ENCODE measurements around the gene MEAF6.
A peak's percentile ranks its signal among the peaks of the same experiment; 100 is the strongest.

Gene MEAF6

DNA sequence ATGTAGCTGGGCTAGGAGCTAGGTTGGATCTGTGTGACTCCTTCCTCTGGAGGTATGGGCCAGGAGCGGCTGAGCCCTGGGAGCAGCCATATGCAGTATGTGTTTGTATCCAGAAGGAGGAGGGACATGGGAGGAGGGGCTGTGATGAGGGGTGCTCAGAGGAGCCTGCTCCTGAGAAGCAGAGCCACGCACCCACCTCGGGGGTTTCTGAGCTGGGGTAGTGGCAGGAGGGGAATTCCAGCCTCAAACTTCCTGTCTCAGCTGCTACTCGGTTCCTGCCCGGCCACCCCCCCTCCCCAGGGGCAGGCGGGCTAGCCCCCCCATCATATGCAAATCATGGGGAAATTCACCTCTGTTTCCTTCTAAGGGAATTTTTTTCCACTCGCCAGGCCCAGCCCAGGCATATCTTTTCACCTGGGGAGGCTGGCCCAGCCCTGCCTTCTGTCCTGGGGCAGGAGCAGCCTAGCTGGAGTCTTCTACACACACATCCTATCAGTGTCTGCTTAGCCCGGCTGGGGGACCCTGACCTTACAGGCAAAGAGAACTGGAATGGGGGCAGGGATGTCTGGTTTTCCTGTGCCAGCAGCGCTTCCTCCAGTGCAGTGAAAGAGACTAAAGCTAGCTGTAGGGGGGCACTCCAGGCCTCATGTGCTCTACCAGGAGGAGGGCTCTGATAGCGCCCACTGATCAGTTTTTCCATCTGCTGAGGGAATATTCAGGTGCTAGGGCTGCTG, 37.2 kb downstream of the MEAF6 start:
- Histone ChIP-seq H3K9me3 (no peaks in the 10 kb centered on the region), H3K4me1 (peaks cover 19% of the 10 kb centered on the region), H3K36me3 (replicated peaks) (peaks cover 61% of the 10 kb centered on the region), H3K4me3 (no peak overlapping the region), H3K27me3 (ENCODE audit: low read depth) (no peaks in the 10 kb centered on the region)
- no peak for DNase-seq (ENCODE audit: low spot score in 2 of 2)
- in situ Hi-C loops (cut with MboI; ENCODE audit: low sequenced_read_pairs) = no loop called here

DNA sequence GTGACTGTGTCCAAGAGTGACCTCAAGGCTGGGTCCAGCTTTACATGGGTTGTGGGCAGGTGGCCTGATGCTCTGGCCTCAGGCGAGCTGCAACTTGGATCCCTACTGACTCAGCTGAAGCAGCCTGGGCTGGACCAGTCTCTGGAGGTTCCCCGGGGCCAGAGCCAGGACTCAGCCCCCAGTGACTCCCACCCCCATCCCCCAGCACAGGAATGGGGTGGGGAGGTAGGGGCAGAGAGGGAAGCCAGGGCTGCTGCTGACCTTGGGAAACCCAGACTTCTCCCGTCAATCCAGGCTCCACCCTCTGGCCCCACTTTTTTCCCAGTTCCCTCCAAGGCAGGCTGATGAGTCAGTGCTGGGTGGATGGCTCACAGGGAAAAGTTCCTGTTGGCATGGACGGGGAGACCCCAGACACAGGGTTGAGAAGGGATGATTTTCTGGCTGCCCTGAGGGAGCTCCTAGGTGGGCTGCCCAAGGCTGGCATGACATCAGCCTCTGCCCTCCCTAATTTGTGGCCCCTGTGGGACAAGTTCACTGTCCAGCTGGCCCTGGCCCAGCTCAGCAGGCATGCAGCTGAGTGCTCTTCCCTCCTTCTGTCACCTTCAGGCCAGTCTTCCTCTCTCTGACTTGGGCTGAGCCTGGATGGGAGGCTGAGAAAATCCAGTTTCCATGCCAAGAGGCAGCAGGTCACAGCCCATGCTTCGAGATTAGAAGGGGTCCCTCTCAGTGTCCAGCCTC, 37.9 kb downstream of the MEAF6 start:
- in situ Hi-C loops (cut with MboI; ENCODE audit: low sequenced_read_pairs) = no loop called here

GRCh38 chr1:37476087-37476452, 38.5 kb downstream of the MEAF6 start:
- no peaks in the 10 kb centered on the region for H3K9me3 ChIP-seq
- H3K4me1 ChIP-seq = peaks cover 19% of the 10 kb centered on the region
- no peak for DNase-seq (ENCODE audit: low spot score in 2 of 2)
- H3K4me3 ChIP-seq = peak overlapping the region; percentile 71
- in situ Hi-C loops (cut with MboI; ENCODE audit: low sequenced_read_pairs) = no loop called here
- peaks cover 48% of the 10 kb centered on the region for H3K36me3 ChIP-seq (replicated peaks)
- H3K27me3 ChIP-seq (ENCODE audit: low read depth) = no peaks in the 10 kb centered on the region

More for the DNA sequence above, 37.9 kb downstream of the MEAF6 start:
- H3K4me1 ChIP-seq = peaks cover 19% of the 10 kb centered on the region
- no peaks in the 10 kb centered on the region for H3K9me3 ChIP-seq
- H3K36me3 ChIP-seq (replicated peaks) = peaks cover 54% of the 10 kb centered on the region
- H3K27me3 ChIP-seq (ENCODE audit: low read depth) = no peaks in the 10 kb centered on the region
- DNase-seq (ENCODE audit: low spot score in 2 of 2) = no peak
- H3K4me3 ChIP-seq = peak overlapping the region; percentile 71; the same call in 1 of the 2 replicates

DNA sequence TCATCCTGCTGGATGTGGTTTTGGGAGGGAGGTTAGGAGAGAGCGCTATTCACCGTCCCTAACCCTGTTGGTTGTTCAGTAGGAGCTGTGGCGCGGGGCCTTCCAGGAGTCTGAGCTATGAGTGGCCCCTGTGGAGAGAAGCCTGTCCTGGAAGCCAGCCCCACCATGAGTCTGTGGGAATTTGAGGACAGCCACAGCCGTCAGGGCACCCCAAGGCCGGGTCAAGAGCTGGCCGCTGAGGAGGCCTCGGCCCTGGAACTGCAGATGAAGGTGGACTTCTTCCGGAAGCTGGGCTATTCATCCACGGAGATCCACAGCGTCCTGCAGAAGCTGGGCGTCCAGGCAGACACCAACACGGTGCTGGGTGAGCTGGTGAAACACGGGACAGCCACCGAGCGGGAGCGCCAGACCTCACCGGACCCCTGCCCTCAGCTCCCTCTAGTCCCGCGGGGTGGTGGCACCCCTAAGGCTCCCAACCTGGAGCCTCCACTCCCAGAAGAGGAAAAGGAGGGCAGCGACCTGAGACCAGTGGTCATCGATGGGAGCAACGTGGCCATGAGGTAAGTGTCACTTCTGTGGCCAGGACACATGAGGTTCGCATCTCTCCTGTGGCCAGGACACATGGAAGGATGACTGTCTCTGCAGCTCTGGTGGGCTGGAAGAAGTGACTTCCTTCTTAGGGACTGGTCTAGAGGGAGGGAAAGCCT, 39.0 kb downstream of the MEAF6 start:
- DNase-seq (ENCODE audit: low spot score in 2 of 2) = no peak
- in situ Hi-C loops (cut with MboI; ENCODE audit: low sequenced_read_pairs) = no loop called here
- H3K4me3 ChIP-seq = peak overlapping the region; percentile 71
- H3K4me1 ChIP-seq = peaks cover 19% of the 10 kb centered on the region
- peaks cover 43% of the 10 kb centered on the region for H3K36me3 ChIP-seq (replicated peaks)
- H3K9me3 ChIP-seq = no peaks in the 10 kb centered on the region
- no peaks in the 10 kb centered on the region for H3K27me3 ChIP-seq (ENCODE audit: low read depth)

GRCh38 chr1:37474697-37475379, 39.7 kb downstream of the MEAF6 start:
- Histone ChIP-seq H3K4me1 (peaks cover 19% of the 10 kb centered on the region), H3K4me3 (peak overlapping the region; percentile 71), H3K36me3 (replicated peaks) (peaks cover 36% of the 10 kb centered on the region), H3K9me3 (no peaks in the 10 kb centered on the region), H3K27me3 (ENCODE audit: low read depth) (no peaks in the 10 kb centered on the region)
- no peak for DNase-seq (ENCODE audit: low spot score in 2 of 2)
- in situ Hi-C loops (cut with MboI; ENCODE audit: low sequenced_read_pairs) = no loop called here

DNA sequence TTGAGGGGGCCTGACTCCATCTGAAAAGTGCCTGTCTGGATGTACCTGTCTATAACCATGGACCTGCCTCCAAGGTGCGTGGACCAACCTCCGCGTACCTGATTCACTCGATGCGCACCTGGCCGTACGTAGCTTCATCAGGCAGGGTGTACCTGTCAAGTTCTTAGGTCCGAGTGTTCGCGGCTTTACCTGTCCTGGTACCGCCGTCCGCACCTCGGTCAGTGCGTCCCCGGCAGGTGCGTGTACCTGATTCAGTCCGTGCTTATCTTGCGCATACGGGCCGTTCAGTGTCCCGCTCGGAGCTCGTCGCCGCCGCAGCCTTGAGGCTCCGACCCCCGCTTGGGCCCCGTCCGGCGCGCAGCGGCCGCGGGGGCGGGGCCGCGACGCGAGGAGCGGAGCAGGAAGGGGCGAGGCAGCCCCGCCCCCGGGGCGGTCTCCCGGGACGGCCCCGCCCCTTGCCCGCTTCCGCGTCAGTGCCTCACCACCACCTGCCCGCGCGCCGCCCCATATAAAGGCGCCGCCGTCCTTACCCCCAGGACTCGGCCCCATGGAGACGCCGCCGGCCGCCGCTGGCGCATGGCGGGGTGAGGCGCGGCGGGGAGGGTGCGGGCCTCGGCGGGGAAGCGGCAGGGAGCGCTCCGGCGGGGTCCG, 40.4 kb downstream of the MEAF6 start, which contains the start of gene ZC3H12A:
Gene ZC3H12A, plus strand, starts transcription at position 535 of the 651 bp plus-strand sequence. CDS start 917 bp downstream, outside the sequence.
- Histone ChIP-seq H3K9me3 (no peaks in the 10 kb centered on the region), H3K4me1 (peaks cover 19% of the 10 kb centered on the region), H3K4me3 (peak within 1 kb of the TSS; percentile 71), H3K27me3 (ENCODE audit: low read depth) (no peaks in the 10 kb centered on the region), H3K36me3 (replicated peaks) (peaks cover 29% of the 10 kb centered on the region)
- DNase-seq (ENCODE audit: low spot score in 2 of 2) = peak; percentile 74 to 91
- in situ Hi-C loops (cut with MboI; ENCODE audit: low sequenced_read_pairs) = no loop called here

DNA sequence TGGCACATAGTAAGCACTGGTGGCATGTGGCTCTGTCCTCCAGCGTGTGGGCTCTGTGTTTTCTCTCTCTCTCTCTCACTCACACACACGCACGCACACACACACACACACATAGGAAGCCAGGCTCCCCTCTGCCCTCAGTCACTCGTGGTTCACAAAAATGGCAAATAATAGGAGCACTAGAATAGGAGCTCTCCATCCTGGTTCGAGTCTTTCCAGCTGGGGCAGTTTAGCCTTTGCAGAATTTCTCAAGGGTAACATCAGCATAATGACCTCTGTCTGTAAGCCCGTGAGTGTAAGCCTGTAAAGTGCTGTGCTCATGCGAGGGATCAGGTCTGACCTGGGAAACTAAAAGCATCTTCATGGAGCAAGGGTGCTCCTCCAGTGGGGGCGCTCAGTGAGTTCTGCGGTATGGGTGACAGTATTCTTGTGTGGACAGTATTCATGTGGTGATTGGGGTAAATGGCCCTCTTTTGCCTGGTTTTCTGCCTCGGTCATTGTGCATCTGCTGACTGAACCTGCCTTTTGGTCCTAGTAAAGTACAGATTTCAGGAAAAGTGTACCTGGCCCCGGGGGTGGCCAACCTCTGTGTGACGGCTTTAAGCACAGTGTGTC, 41.0 kb downstream of the MEAF6 start:
- H3K4me1 ChIP-seq = peaks cover 19% of the 10 kb centered on the region

DNA sequence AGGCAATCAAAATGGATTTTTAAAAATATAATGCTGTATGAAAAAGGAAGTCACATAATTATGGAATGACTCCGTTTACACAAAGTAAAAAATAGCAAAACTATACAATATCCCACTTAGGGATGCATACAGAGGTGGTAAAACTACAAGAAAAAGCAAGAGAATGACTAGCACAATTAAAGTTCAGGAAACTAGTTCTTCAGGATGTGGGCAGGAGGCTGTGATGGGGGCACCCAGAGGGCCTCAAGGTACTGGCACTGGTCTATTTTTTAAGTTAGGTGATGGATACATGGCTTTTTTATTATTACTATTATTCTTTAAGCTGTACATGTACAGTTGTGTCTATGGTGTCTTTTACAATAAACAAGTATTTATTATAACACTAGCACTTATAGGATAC, 41.6 kb downstream of the MEAF6 start:
- Histone ChIP-seq H3K9me3 (no peaks in the 10 kb centered on the region), H3K4me1 (peaks cover 19% of the 10 kb centered on the region)

More for the DNA sequence above, 41.0 kb downstream of the MEAF6 start:
- in situ Hi-C loops (cut with MboI; ENCODE audit: low sequenced_read_pairs) = no loop called here
- peak overlapping the region; percentile 71 for H3K4me3 ChIP-seq
- peaks cover 28% of the 10 kb centered on the region for H3K36me3 ChIP-seq (replicated peaks)
- no peaks in the 10 kb centered on the region for H3K27me3 ChIP-seq (ENCODE audit: low read depth)
- DNase-seq (ENCODE audit: low spot score in 2 of 2) = no peak
- H3K9me3 ChIP-seq = no peaks in the 10 kb centered on the region

GRCh38 chr1:37472281-37472680, 42.3 kb downstream of the MEAF6 start:
- Histone ChIP-seq H3K36me3 (replicated peaks) (peaks cover 16% of the 10 kb centered on the region), H3K9me3 (no peaks in the 10 kb centered on the region), H3K27me3 (ENCODE audit: low read depth) (no peaks in the 10 kb centered on the region), H3K4me3 (no peak overlapping the region), H3K4me1 (peaks cover 19% of the 10 kb centered on the region)
- in situ Hi-C loops (cut with MboI; ENCODE audit: low sequenced_read_pairs) = no loop called here
- no peak for DNase-seq (ENCODE audit: low spot score in 2 of 2)

More for the DNA sequence above, 41.6 kb downstream of the MEAF6 start:
- in situ Hi-C loops (cut with MboI; ENCODE audit: low sequenced_read_pairs) = no loop called here
- no peak overlapping the region for H3K4me3 ChIP-seq
- no peak for DNase-seq (ENCODE audit: low spot score in 2 of 2)
- peaks cover 23% of the 10 kb centered on the region for H3K36me3 ChIP-seq (replicated peaks)
- no peaks in the 10 kb centered on the region for H3K27me3 ChIP-seq (ENCODE audit: low read depth)

DNA sequence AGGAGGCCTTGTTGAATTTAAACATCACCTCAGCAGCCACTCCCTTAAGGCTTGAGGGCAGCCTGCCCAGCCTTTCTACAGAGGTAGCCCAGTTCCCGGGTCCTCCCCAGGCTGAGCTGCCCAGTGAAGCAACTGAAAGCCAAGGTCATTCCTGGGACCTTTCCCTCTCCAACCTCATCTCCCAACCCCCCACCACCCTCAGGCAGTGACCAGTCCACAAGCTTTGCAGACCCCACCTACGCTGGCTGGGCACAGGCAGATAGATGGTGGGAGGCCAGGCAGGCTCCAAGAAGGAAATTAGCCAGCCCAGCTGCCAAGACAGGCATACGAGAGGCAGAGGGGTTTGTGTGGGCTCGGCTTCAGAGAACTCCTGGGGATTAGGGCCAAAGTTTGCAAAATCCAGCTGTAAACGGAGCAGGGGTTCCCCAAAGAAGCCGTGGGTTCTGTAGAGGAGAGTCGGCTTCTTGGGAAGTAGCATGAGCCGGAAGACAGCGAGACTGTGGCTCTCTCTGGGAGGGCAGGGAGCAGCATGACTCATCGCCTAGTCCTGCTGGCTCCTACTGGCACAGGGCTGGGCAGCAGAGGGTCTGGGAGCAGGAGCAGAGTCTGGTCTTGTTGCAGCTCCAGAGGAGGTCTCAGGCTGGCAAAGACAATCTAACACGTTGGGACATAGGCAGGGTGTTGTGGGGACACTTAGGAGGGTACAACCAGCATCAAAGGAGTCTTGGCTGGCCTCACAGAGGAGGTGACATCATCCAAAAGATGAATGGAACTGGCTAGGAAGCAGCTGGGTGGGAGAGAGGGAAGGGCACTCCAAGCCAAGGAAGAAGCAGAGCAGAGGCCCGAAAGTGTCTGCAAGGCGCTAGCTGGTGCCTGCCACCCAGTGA, 43.0 kb downstream of the MEAF6 start:
- Histone ChIP-seq H3K27me3 (ENCODE audit: low read depth) (no peaks in the 10 kb centered on the region), H3K4me1 (peaks cover 14% of the 10 kb centered on the region), H3K4me3 (no peak overlapping the region), H3K36me3 (replicated peaks) (peaks cover 10% of the 10 kb centered on the region), H3K9me3 (no peaks in the 10 kb centered on the region)
- in situ Hi-C loops (cut with MboI; ENCODE audit: low sequenced_read_pairs) = no loop called here
- DNase-seq (ENCODE audit: low spot score in 2 of 2) = no peak

DNA sequence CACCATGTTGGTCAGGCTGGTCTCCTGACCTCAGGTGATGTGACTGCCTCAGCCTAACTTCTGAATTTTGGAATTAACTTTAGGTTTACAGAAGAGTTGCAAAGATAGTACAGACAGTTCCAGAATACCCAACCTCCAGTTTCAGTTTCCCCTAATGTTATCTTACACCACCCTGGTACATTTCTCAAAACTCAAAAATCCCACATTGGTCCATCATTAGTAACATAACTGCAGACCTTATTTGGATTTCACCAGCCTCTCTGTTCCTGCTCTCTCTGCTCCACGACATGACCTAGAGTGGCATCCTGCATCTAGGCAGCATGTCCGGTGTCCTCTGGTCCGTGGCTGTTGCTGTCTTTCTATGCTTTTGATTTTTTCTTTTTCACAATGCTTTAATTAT, 45.2 kb downstream of the MEAF6 start:
- no peaks in the 10 kb centered on the region for H3K36me3 ChIP-seq (replicated peaks)
- no peak for DNase-seq (ENCODE audit: low spot score in 2 of 2)
- H3K4me1 ChIP-seq = peaks cover 4% of the 10 kb centered on the region
- no peaks in the 10 kb centered on the region for H3K27me3 ChIP-seq (ENCODE audit: low read depth)
- no peak overlapping the region for H3K4me3 ChIP-seq
- no peaks in the 10 kb centered on the region for H3K9me3 ChIP-seq
- in situ Hi-C loops (cut with MboI; ENCODE audit: low sequenced_read_pairs) = no loop called here

- in situ Hi-C loops (cut with MboI; ENCODE audit: low sequenced_read_pairs) = no loop called here
- Histone ChIP-seq H3K27me3 (ENCODE audit: low read depth) (no peaks in the 10 kb centered on the region), H3K9me3 (no peaks in the 10 kb centered on the region), H3K4me1 (no peaks in the 10 kb centered on the region), H3K36me3 (replicated peaks) (no peaks in the 10 kb centered on the region), H3K4me3 (no peak overlapping the region)
- DNase-seq (ENCODE audit: low spot score in 2 of 2) = no peak
Measured at GRCh38 chr1:37468037-37468436, 46.5 kb downstream of the MEAF6 start.

All from HAP-1 (cell line).